Motor neuron (in vitro differentiated cells): ENCODE data around the gene MVD. TPM values are rescaled to one million over a fixed set of nuclear protein-coding genes. Genes with fewer than 3 reads are reported as not detected.

Experiments
- ATAC-seq, 8 experiments: fragments of 200-7000 bp; cut with Tn5 transposase; replicated peaks in 6 of 8; 2 replicates each; pipeline ENCODE4 v1.8.0; 2021; ENCODE audit warnings: mild to moderate bottlenecking in 8 of 8, moderate library complexity in 8 of 8
- H3K27ac ChIP-seq, 2 donors: fragments of 250-450 bp; sonication (Bioruptor Pico); 2 replicates each; pipeline ENCODE4 v1.9.0; 2021; ENCODE audit warnings: antibody characterized with exemption in 2 of 2, mild to moderate bottlenecking in 2 of 2, moderate library complexity in 1 of 2
- H3K4me1 ChIP-seq, 2 donors: fragments of 250-450 bp; sonication (Bioruptor Pico); replicated peaks in 1 of 2; 2 replicates each; pipeline ENCODE4 v1.6.1; 2021; ENCODE audit warnings: antibody characterized with exemption in 2 of 2, mild to moderate bottlenecking in 2 of 2, moderate library complexity in 1 of 2
- H3K4me3 ChIP-seq, 5 donors: fragments of 250-450 bp; sonication (Bioruptor Pico); 2 replicates each; pipeline ENCODE4 v1.9.0; 2021; ENCODE audit warnings: antibody characterized with exemption in 5 of 5, mild to moderate bottlenecking in 5 of 5, moderate library complexity in 4 of 5
- WGBS, 10 experiments: fragments of 450-650 bp; shearing (Covaris generic); methylation state at CpG; one replicate each; pipeline ENCODE4 v1.0.0; 2022; 5-methylcytosine and 5-hydroxymethylcytosine counted together
- in situ Hi-C, 9 experiments: fragments of 400-800 bp; cut with MboI; loops; one replicate each; pipeline ENCODE4 v1.15.0; 2021; ENCODE audit warnings: low sequenced_read_pairs in 9 of 9, low pct_unique_long_range_greater_than_20kb in 2 of 9; ENCODE audit not compliant: unreplicated experiment in 9 of 9
- total RNA-seq, 8 experiments: library from RNA; unstranded; fragments of 300-600 nt; gene quantifications; 2 replicates each; pipeline versions ENCODE4 v1.2.3 to v1.2.4, GENCODE V29; 2022

Gene MVD
- total RNA-seq, 8 experiments from 2014 or later: 41.7 to 108 (median 88.2) TPM

GRCh38 chr16:88693420-88694177 is 30.7 kb upstream of the MVD start:
- no peak overlapping the region for H3K4me3 ChIP-seq
- no peak for ATAC-seq
- WGBS, 10 experiments: 50 to 81% (median 73%) methylated on average over 2 to 11 of the region's 39 CpGs; no CpG with 5 or more reads in 7 of the 10 experiments
- no peak overlapping the region for H3K27ac ChIP-seq
- in situ Hi-C loops: no loop called here
- H3K4me1 ChIP-seq: no peaks in the 10 kb centered on the region

DNA sequence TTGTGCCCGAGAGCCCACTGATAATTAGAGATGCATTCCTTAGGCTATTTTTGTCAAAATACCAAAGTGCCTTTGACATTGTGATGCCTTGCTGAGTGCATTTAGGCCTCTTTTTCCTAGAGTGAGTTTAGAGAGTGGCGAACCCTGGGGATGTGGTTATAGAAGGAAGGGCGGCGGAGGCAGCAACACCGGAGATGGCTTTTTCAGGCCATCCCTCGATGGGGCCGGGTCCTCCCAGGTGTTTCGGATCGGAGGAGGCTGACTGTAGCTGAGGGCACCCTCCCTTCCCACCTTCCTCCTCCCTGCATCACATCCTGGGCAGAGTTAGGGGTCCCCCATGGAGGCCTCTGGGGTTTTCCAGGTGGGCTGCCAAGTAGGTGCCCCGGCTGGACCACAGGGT is 30.0 kb upstream of the MVD start:
- Histone ChIP-seq H3K27ac (no peak overlapping the region), H3K4me1 (no peaks in the 10 kb centered on the region), H3K4me3 (no peak overlapping the region)
- in situ Hi-C loops: no loop called here
- ATAC-seq: no peak
- WGBS, 10 experiments: 60 to 84% (median 67%) methylated on average over 1 to 9 of the region's 10 CpGs; no CpG with 5 or more reads in 7 of the 10 experiments

DNA sequence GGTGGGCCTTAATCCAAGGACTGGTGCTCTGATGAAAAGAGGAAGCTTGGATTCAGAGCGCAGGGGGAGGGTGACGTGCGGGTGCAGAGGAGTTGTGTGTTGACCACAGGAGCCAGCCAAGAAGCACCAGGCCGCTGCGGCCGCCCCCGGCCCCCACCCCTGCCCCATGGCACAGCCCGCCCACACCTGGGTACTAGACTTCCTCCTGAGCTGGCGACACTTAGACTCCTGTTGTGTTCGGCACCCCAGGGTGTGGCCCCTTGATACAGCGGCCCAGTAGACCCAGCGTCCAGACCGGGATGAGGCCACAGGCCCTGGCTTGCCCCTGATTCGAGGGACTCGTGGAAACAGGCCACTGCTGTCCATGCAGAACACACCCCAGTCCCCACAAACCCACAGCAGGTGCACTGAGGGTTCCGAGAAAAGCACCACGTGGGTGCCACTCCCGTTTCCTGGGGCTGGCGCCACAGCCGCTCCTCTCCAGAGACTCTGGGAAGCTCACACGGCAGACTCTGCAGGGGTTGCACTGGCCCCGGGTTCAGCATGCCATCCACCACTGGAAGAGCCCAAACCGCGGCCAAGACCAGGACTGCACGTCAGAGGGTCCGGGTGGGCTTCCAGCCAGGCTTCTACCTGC is 29.2 kb upstream of the MVD start:
- in situ Hi-C loops: no loop called here
- no peak for ATAC-seq
- 60 to 90% (median 79%) methylated on average over 2 to 4 of the region's 26 CpGs; no CpG with 5 or more reads in 6 of the 10 experiments for WGBS, 10 experiments
- peaks cover 0 to 1% of the 10 kb centered on the region in 2 donors for H3K4me1 ChIP-seq
- no peak overlapping the region for H3K27ac ChIP-seq
- H3K4me3 ChIP-seq: no peak overlapping the region

DNA sequence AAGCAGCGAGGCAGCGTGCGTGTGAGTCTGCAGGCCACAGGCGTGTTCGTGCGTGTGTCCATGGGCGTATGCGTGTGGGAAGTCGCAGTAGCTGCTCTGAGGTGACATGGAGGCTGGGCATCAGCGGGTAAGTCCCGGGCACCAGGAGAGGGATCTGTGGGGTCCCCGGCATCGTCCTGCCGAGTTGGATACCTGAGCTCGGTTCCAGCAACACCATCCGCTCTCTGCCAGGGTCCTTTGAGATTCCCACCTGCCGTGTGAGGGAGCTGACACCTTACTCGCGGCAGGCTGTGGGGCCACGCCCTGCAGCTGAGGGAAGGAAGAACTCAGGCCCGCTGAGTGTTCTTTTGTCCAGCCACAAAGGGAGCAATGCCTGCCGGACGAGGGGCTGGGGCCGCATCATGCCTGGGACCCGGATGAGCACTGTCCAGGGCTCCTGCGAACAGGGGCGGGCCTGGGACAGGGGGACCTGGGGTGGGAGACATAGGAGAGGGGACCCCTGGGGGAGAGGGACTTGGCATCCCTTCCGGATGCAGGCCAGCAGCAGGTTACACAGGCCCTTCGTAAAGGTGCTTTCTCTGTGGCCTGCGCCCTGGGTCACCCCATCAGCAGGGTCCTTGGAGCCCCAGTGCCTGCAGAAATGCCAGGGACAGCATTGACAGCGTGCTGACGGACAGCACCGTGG is 28.4 kb upstream of the MVD start:
- no peak for ATAC-seq
- Histone ChIP-seq H3K4me1 (peaks cover 3 to 5% of the 10 kb centered on the region in 2 donors), H3K4me3 (no peak overlapping the region), H3K27ac (no peak overlapping the region)
- WGBS, 10 experiments: 60 to 69% methylated on average over 1 to 14 of the region's 33 CpGs; no CpG with 5 or more reads in 8 of the 10 experiments
- in situ Hi-C loops: no loop called here

- H3K4me3 ChIP-seq: no peak overlapping the region
- WGBS, 10 experiments: 37 to 94% (median 60%) methylated on average over 3 to 8 of the region's 21 CpGs; no CpG with 5 or more reads in 2 of the 10 experiments
- peaks cover 3 to 5% of the 10 kb centered on the region in 2 donors for H3K4me1 ChIP-seq
- no peak overlapping the region for H3K27ac ChIP-seq
- in situ Hi-C loops: no loop called here
- ATAC-seq: no peak
These were observed 27.6 kb upstream of the MVD start for GRCh38 chr16:88690341-88691128.

GRCh38 chr16:88688013-88688778 is 25.3 kb upstream of the MVD start:
- no peak for ATAC-seq
- peaks cover 3 to 5% of the 10 kb centered on the region in 2 donors for H3K4me1 ChIP-seq
- 0 to 82% (median 30%) methylated on average over 1 to 4 of the region's 28 CpGs; no CpG with 5 or more reads in 6 of the 10 experiments for WGBS, 10 experiments
- H3K27ac ChIP-seq: no peak overlapping the region
- in situ Hi-C loops: no loop called here
- H3K4me3 ChIP-seq: no peak overlapping the region

- Histone ChIP-seq H3K4me3 (no peak overlapping the region), H3K4me1 (peaks cover 3 to 5% of the 10 kb centered on the region in 2 donors), H3K27ac (no peak overlapping the region)
- WGBS, 10 experiments: 10 to 67% (median 54%) methylated on average over 1 to 2 of the region's 3 CpGs; no CpG with 5 or more reads in 5 of the 10 experiments
- in situ Hi-C loops: no loop called here
- no peak for ATAC-seq
These were observed 24.8 kb upstream of the MVD start for GRCh38 chr16:88687676-88688012.

DNA sequence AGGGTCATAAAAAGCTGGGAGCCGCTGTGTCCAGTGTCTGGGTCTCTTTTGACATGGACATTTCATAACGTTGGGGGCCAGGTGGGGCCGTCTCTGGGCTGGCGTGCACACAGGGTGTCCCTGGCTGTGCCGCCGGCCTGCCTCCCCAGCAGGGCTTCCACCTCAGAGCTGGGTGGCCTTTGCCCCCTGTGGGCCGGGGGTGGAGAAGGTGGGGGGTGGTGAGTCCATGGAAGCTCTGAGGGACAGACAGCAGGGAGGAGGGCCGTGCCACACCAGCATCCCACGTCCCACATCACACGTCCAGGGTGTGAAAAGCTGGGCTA is 24.3 kb upstream of the MVD start:
- H3K27ac ChIP-seq: no peak overlapping the region
- ATAC-seq: no peak
- 0 to 100% (median 40%) methylated on average over 1 to 2 of the region's 10 CpGs; no CpG with 5 or more reads in 5 of the 10 experiments for WGBS, 10 experiments
- H3K4me3 ChIP-seq: no peak overlapping the region
- peaks cover 3 to 5% of the 10 kb centered on the region in 2 donors for H3K4me1 ChIP-seq
- in situ Hi-C loops: no loop called here

DNA sequence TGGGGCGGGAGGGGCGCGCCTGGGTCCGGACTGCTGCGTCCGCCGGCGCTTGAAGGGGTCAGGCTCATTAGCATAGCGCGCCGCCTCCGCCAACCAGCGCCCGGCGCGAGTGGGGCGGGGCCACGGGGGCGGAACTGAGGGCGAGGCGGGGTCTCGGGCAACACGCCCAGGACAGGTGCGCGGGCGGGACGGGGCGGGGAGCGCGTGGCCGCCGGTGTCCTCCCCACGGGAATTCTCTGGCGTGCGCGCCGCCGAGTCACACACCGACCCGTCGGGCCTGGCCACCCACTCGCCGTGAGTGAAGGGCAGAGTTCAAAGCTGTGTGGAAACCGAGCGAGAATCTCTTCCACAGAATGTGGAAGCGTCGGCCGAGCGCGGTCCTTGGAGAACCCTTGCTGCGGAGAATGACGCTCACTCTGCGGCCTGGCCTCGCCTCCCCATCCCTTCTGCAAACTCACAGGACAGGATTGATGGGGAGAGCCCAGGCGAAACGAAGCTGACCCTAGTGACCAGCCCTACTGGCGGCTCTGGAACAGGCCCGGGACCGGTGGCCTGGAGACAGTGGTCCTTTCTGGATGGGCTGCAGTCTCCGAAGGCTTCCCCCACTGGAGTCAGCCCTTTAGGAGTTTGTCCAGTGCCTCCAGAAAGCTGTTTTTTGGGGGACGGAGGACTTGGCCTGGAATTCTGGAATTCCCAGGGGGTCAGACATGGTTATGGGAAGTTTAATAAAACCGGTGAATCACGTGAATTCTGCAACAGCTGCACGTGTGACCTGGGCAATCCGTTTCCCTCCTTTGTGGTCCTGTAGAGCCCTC is 23.8 kb upstream of the MVD start, which contains the start of gene SNAI3:
SNAI3 (minus strand) TSS at position 69 of the 815 bp plus-strand sequence. CDS start 101 bp downstream, outside the sequence.
- Histone ChIP-seq H3K4me3 (peak within 1 kb of the TSS; percentile 26 to 33 (median 27)), H3K27ac (no peak within 1 kb of the TSS), H3K4me1 (peaks cover 3 to 5% of the 10 kb centered on the region in 2 donors)
- ATAC-seq: peak; percentile 81 to 90 (median 86)
- in situ Hi-C loops: no loop called here
- 0 to 36% (median 20%) methylated on average over 1 to 14 of the region's 65 CpGs; no CpG with 5 or more reads in 5 of the 10 experiments for WGBS, 10 experiments

DNA sequence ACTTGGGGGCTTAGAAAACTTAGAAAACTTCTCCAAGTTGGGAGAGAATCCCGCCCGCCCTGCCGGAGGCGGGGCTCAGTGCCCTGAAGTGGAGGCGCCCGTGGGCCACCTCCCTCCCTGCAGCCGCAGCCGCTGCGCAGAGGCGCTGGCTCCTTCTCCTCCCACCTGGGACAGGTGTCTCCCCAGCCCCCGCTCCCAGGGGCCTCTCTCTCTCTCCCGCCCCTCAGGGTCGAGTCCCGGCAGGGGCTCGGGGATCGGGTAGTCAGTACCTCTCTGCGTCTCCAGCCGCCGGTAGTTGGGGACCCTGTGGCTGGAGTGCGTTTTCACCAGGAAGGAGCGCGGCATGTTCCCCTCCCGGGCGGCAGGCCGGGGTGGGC is 23.2 kb upstream of the MVD start:
- WGBS, 10 experiments: 20% methylated on average over 1 of the region's 25 CpGs; no CpG with 5 or more reads in 9 of the 10 experiments
- H3K4me3 ChIP-seq: peak overlapping the region; percentile 26 to 33 (median 27)
- H3K4me1 ChIP-seq: peaks cover 3 to 5% of the 10 kb centered on the region in 2 donors
- H3K27ac ChIP-seq: no peak overlapping the region
- in situ Hi-C loops: no loop called here
- peak in 5 of 8 experiments; percentile 11 to 39 (median 28) for ATAC-seq

DNA sequence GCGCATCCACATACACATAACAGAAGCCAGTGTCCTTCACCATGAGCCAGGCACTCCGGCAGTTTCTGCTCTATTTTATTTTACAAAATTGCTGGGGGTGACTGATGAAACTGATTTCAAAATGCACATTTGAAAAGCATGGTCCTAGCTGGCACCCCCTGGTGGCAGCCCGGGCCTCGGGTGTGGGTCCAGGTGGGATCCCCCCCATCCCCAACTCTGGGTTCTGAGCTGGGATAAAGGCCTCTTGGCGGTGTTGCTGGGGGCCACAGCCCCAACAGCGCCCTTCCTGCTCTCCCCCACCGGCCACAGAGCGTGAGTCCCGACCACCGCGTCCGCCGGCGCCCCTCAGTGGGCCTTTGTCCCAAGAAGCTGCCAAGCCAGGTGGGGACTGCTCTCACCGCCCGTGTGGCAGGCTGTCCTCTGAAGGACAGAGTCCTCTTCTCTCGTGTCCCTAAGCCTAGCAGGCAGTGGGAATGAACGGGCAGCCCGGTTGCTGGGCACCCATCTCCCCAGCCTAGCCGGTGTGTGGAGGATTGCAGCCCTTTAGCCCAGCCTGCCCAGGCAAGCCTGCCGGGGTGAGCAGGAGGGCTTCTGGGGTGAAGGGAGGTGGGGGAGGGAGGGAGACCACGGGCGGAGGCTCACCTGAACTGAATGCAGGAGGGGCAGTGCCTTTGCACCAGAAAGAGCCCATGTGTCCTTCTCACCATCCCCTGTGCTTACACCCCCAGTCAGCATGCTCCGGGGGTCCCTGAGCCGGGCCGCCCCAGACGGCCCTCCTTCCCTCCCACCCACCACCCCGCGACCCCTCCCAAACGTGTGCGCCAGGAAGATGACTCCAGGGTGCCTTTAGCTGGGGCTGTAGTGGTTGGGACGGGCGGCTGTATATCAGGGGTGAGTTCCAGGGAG is 22.5 kb upstream of the MVD start:
- Histone ChIP-seq H3K27ac (no peak overlapping the region), H3K4me3 (peak overlapping the region in 1 of 5 donors; percentile 33), H3K4me1 (peaks cover 3 to 5% of the 10 kb centered on the region in 2 donors)
- ATAC-seq: peak; percentile 5 to 60 (median 40)
- in situ Hi-C loops: no loop called here
- 15 to 53% (median 20%) methylated on average over 1 to 8 of the region's 33 CpGs; no CpG with 5 or more reads in 6 of the 10 experiments for WGBS, 10 experiments
